Mammary epithelial cell (primary cell): ENCODE data around the gene PNO1.

Experiments
- EZH2 ChIP-seq: IDR thresholded peaks from 2 replicates; pipeline ENCODE4 v1.6.1; 2012; ENCODE audit warnings: low read length, inconsistent platforms, borderline replicate concordance
- TF ChIP-seq, protein P1 (sequence below), 2 donors: IDR thresholded peaks in 1 of 2; conservative IDR thresholded peaks in 1 of 2; 2 replicates each; pipeline ENCODE4 v1.5.1; 2011 to 2012; ENCODE audit warnings: inconsistent platforms in 2 of 2, low read length in 2 of 2, mild to moderate bottlenecking in 2 of 2, control low read depth in 1 of 2, low read depth in 1 of 2; ENCODE audit not compliant: insufficient read depth in 1 of 2; ENCODE audit errors: extremely low read depth in 1 of 2

DNA sequence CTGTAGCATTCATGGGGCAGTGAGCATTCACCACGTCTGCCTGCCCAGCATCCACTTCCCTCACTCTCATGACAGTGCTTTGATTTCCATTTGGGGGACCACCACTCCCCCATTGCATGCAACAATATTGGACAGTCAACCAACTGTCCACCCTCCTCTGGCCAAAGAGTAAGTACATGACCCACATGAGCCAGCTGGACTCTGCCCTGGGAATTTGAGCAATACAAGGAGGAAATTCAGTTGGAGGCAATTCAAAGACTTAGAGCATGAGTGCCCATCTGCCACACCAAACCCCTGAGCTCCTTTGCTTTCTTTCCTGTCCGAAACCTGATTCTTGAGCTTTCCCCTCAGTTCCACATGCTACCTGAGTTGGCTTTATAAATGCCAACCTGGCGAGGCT is 41.7 kb upstream of the PNO1 start:
- TF ChIP-seq EZH2, result no peak
- TF ChIP-seq, protein P1, sequence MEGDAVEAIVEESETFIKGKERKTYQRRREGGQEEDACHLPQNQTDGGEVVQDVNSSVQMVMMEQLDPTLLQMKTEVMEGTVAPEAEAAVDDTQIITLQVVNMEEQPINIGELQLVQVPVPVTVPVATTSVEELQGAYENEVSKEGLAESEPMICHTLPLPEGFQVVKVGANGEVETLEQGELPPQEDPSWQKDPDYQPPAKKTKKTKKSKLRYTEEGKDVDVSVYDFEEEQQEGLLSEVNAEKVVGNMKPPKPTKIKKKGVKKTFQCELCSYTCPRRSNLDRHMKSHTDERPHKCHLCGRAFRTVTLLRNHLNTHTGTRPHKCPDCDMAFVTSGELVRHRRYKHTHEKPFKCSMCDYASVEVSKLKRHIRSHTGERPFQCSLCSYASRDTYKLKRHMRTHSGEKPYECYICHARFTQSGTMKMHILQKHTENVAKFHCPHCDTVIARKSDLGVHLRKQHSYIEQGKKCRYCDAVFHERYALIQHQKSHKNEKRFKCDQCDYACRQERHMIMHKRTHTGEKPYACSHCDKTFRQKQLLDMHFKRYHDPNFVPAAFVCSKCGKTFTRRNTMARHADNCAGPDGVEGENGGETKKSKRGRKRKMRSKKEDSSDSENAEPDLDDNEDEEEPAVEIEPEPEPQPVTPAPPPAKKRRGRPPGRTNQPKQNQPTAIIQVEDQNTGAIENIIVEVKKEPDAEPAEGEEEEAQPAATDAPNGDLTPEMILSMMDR (conservative IDR thresholded peaks at IDR 0.05 in 1 of 2, IDR thresholded peaks at IDR 0.05 in 1 of 2; ENCODE audit: extremely low read depth in 1 of 2, insufficient read depth in 1 of 2, low read depth in 1 of 2, low read length in 2 of 2), result no peak
